ENCODE measurements around the gene CDKL4. TPM values are rescaled to one million over a fixed set of nuclear protein-coding genes. Genes with fewer than 3 reads are reported as not detected.
"Not testable (repeated sequence)": the region's sequence is repeated elsewhere in the genome, so short reads cannot be mapped to it uniquely, and the experiment has no call there.

The CDKL4 gene
- total RNA-seq, 4 donors from 2014 or later = 0.48 to 1.5 TPM; not detected in 2

DNA sequence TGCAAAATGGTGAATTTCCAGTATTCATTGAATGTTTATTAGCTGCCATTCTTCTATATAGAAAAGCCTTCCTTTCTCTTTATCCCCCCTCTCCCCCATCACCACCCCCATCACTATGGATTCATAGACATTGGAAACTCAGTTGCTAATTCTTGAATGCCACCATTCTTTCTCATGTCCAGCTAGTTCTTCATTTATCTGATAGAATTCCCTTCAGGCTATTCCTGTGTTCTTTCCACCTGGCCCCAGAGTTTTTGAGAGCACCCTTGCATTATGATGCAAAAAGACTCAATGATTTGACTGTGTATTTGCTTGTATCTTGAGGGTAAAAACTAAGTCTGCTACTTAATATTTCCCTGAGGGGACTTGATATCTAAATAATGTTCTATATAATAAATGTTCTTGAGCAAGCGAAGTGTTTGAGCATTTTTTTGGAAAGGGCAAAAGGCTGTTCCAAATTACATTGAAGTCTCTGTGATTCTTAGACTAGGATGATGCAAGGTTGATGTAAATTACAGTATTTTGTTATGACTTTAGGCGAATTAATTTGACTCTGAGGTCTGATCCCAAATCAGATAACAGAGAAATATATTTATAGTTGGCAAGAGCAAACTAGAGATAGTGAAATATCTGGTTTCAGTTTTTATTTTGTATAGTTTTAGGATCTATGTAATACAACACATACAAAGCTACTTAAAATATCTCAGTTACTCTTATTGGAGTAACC lies 104.1 kb downstream of the CDKL4 start:
- no peak for DNase-seq (ENCODE audit: low spot score in 2 of 2)
- Histone ChIP-seq H3K9me3 (no peaks in the 10 kb centered on the region), H3K4me3 (no peak overlapping the region), H3K36me3 (no peaks in the 10 kb centered on the region), H3K27ac (no peak overlapping the region), H3K4me1 (peaks cover 29% of the 10 kb centered on the region), H3K27me3 (no peaks in the 10 kb centered on the region)
- 53% methylated on average over 2 of the region's 2 CpGs for WGBS
- TF ChIP-seq POLR2AphosphoS5 (IDR thresholded peaks at IDR 0.05) (no peak), EP300 (IDR thresholded peaks at IDR 0.05) (no peak), POLR2A (IDR thresholded peaks at IDR 0.05) (no peak)
- TF ChIP-seq, protein P1, sequence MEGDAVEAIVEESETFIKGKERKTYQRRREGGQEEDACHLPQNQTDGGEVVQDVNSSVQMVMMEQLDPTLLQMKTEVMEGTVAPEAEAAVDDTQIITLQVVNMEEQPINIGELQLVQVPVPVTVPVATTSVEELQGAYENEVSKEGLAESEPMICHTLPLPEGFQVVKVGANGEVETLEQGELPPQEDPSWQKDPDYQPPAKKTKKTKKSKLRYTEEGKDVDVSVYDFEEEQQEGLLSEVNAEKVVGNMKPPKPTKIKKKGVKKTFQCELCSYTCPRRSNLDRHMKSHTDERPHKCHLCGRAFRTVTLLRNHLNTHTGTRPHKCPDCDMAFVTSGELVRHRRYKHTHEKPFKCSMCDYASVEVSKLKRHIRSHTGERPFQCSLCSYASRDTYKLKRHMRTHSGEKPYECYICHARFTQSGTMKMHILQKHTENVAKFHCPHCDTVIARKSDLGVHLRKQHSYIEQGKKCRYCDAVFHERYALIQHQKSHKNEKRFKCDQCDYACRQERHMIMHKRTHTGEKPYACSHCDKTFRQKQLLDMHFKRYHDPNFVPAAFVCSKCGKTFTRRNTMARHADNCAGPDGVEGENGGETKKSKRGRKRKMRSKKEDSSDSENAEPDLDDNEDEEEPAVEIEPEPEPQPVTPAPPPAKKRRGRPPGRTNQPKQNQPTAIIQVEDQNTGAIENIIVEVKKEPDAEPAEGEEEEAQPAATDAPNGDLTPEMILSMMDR (IDR thresholded peaks at IDR 0.05) = no peak

DNA sequence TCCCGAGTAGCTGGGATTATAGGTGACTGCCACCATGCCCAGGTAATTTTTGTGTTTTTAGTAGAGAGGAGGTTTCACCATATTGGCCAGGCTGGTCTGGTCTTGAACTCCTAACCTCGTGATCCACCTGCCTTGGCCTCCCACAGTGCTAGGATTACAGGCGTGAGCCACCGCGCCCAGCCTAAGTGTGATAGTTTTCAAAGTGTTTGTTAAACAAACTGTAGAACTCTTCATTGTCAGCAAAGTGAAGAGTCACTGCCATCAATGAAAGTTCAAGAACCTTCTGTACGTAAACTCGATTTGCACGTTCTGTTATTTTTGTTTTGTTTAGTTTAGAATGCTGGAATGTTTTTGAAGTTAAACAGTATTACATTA lies 104.9 kb downstream of the CDKL4 start:
- no peaks in the 10 kb centered on the region for H3K27me3 ChIP-seq
- WGBS = 82% methylated on average over 8 of the region's 8 CpGs

DNA sequence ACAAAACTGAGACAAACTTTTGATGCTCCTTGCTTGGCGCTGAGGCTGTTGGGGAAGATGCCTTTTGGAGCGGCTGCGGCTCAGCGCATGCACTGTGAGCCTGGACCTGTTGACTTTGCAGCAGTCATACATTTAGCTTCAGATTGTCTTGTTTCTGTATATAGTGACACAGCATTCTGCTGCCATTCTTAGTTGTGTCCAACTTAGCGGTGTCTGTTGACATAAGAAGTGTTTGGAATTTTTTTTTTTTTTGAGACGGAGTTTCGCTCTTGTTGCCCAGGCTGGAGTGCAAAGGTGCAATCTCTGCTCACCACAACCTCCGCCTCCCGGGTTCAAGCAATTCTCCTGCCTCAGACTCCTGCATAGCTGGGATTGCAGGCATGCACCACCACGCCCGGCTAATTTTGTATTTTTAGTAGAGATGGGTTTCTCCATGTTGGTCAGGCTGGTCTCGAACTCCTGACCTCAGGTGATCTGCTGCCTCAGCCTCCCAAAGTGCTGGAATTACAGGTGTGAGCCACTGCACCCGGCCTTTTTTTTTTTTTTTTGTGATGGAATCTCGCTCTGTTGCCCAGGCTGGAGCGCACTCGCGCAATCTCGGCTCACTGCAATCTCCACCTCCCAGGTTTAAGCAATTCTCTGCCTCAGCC lies 105.5 kb downstream of the CDKL4 start:
- H3K27me3 ChIP-seq; DNase-seq (ENCODE audit: low spot score in 2 of 2); H3K36me3 ChIP-seq; H3K9me3 ChIP-seq; H3K27ac ChIP-seq; H3K4me3 ChIP-seq: not testable (repeated sequence)
- peaks cover 29% of the 10 kb centered on the region for H3K4me1 ChIP-seq
- WGBS = 95% methylated on average over 18 of the region's 18 CpGs

More for the DNA sequence above, 104.9 kb downstream of the CDKL4 start:
- no peak for DNase-seq (ENCODE audit: low spot score in 2 of 2)
- no peak overlapping the region for H3K27ac ChIP-seq
- H3K4me1 ChIP-seq = peaks cover 29% of the 10 kb centered on the region
- no peaks in the 10 kb centered on the region for H3K36me3 ChIP-seq
- no peaks in the 10 kb centered on the region for H3K9me3 ChIP-seq
- no peak for TF ChIP-seq POLR2A (IDR thresholded peaks at IDR 0.05)
- TF ChIP-seq POLR2AphosphoS5 (IDR thresholded peaks at IDR 0.05) = no peak
- TF ChIP-seq, protein P1 (IDR thresholded peaks at IDR 0.05) = no peak
- no peak for TF ChIP-seq EP300 (IDR thresholded peaks at IDR 0.05)
- H3K4me3 ChIP-seq = no peak overlapping the region

DNA sequence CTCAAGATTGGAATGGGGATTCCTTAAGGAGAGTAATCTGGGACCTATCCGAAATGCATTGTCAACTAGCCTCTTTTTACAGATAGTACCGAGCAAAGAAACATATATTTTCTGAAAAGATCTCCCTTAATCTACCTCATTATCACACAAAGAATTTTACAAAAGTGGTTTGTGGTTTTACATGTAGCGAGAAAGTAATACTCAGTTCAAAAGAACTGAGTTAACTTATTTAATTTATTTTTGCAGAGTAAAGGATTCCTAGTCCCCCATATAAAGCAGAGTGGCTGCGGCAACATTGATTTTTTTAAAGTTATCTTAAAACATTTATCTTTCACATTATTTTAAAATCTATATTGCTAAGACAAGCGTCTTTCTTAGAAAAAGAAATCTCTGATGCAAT lies 107.0 kb downstream of the CDKL4 start:
- WGBS = 87% methylated on average over 5 of the region's 5 CpGs

DNA sequence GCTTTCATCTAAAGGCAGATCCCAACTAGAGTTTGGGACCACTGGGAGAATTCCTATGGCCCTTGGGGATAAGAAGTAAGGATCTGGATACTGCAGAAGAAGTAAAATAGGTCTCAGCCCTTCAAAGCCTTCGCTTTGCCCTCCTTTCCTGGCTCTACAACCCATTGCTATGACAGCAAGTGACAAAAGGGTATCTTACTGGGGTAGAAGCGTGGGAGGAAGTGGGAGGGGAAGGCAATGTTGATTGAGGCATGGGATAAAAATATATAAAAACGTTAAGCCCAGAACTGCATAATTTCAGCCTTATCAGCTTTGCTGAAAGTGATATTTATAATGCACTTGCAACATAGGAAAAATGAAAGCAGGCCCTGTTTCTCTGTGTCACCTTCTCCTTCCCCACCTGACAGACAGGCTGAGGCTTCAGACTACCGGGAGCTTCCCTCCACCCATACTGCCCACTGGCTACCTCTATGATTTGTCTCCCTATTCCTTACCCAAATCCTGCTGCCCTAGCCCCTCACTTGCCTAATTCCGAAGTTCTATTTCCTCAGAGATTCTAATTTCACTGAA lies 108.0 kb downstream of the CDKL4 start:
- no peaks in the 10 kb centered on the region for H3K9me3 ChIP-seq
- no peak overlapping the region for H3K27ac ChIP-seq
- TF ChIP-seq EP300 (IDR thresholded peaks at IDR 0.05) = no peak
- TF ChIP-seq, protein P1 (IDR thresholded peaks at IDR 0.05) = no peak
- TF ChIP-seq POLR2A (IDR thresholded peaks at IDR 0.05) = no peak
- H3K4me1 ChIP-seq = peaks cover 12% of the 10 kb centered on the region
- H3K36me3 ChIP-seq = no peaks in the 10 kb centered on the region
- DNase-seq (ENCODE audit: low spot score in 2 of 2) = no peak
- WGBS = 77% methylated on average over 5 of the region's 5 CpGs
- H3K4me3 ChIP-seq = no peak overlapping the region
- no peaks in the 10 kb centered on the region for H3K27me3 ChIP-seq

More for the DNA sequence above, 107.0 kb downstream of the CDKL4 start:
- Histone ChIP-seq H3K4me3 (no peak overlapping the region), H3K9me3 (no peaks in the 10 kb centered on the region), H3K27ac (no peak overlapping the region), H3K27me3 (no peaks in the 10 kb centered on the region), H3K4me1 (peaks cover 22% of the 10 kb centered on the region), H3K36me3 (no peaks in the 10 kb centered on the region)
- no peak for TF ChIP-seq EP300 (IDR thresholded peaks at IDR 0.05)
- no peak for TF ChIP-seq POLR2A (IDR thresholded peaks at IDR 0.05)
- TF ChIP-seq, protein P1 (IDR thresholded peaks at IDR 0.05) = no peak
- no peak for TF ChIP-seq POLR2AphosphoS5 (IDR thresholded peaks at IDR 0.05)
- DNase-seq (ENCODE audit: low spot score in 2 of 2) = no peak

All from suprapubic skin (tissue), 4 donors.